Stimulated activated CD4-positive, alpha-beta T cell treated with anti-CD3 and anti-CD28 coated beads, Interleukin-2, amount 100 ng/mL, for 48 hours (primary cell): Measurements from ENCODE around the gene SIRT6.
"Not testable (repeated sequence)": the region's sequence is repeated elsewhere in the genome, so short reads cannot be mapped to it uniquely, and the experiment has no call there.

Source experiments
- DNase-seq, 2 donors: peaks; one replicate each; pipeline ENCODE4 v3.0.0-alpha.2; 2020

SIRT6 gene

DNA sequence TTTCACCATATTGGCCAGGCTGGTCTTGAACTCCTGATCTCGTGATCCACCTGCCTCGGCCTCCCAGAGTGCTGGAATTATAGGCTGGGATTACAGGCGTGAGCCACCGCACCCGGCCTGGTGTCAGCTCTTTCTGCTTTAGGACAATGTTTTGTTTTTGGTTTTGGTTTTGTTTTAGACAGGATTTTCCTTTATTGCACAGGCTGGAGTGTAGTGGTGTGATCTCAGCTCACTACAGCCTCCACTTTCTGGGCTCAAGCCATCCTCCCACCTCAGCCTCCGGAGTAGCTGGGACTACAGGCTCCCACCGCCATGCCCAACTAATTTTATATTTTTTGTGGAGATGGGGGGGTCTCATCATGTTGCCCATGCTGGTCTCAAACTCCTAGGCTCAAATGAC, 53.3 kb downstream of the SIRT6 start:
- not testable (repeated sequence) for DNase-seq

- DNase-seq, result not testable (repeated sequence)
These were observed 55.0 kb downstream of the SIRT6 start for GRCh38 chr19:4127322-4127721.

DNA sequence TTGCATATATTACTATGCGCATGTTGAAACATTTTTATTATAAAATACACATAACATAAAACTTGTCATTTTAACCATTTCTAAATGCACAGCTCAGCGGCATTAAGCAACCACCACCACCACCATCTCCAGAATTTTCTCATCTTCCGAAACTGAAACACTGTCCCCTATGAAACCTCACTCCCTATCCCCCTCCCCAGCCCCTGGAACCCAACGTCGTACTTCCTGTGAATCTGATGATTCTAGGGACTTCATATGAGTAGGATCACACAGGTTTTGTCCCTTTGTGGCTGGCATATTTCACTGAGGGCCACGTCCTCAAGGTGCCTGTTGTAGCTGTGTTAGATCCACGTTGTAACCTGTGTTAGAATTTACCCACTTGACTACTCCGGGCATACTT, 57.7 kb downstream of the SIRT6 start:
- no peak for DNase-seq
